Ascending aorta (tissue), 2 donors: ENCODE results near the gene TMEM178B. TPM values are rescaled to one million over a fixed set of nuclear protein-coding genes. Genes with fewer than 3 reads are reported as not detected.
A peak's percentile ranks its signal among the peaks of the same experiment; 100 is the strongest.
"Not testable (repeated sequence)": the region's sequence is repeated elsewhere in the genome, so short reads cannot be mapped to it uniquely, and the experiment has no call there.

ENCODE experiments used
- DNase-seq, 2 donors: peaks; one replicate each; pipeline ENCODE4 v3.0.0-alpha.2; 2019; ENCODE audit warnings: low spot score in 2 of 2
- H3K27ac ChIP-seq, 2 donors: fragments of 200-600 bp; sonication (generic); one replicate each; pipeline ENCODE4 v1.5.1; 2016 to 2017; ENCODE audit warnings: mild to moderate bottlenecking in 1 of 2
- H3K27me3 ChIP-seq: fragments of 200-600 bp; sonication (generic); one replicate; pipeline ENCODE4 v1.5.1; 2017
- H3K36me3 ChIP-seq, 2 donors: fragments of 200-600 bp; sonication (generic); one replicate each; pipeline ENCODE4 v1.5.1; 2016
- H3K4me1 ChIP-seq, 2 donors: fragments of 200-600 bp; sonication (generic); one replicate each; pipeline ENCODE4 v1.5.1; 2016 to 2017; ENCODE audit warnings: mild to moderate bottlenecking in 1 of 2
- H3K4me3 ChIP-seq, 2 donors: fragments of 200-600 bp; sonication (generic); one replicate each; pipeline ENCODE4 v1.5.1; 2016 to 2017; ENCODE audit warnings: mild to moderate bottlenecking in 1 of 2
- H3K9me3 ChIP-seq, 2 donors: fragments of 200-600 bp; sonication (generic); one replicate each; pipeline ENCODE4 v1.5.1; 2016
- intact Hi-C: fragments of 100-400 bp; cut with DNase I; formaldehyde crosslinking; loops from one replicate; pipeline ENCODE4 v1.15.1; 2023
- total RNA-seq: library from RNA; depleted of rRNA; stranded (reverse); fragments of >200 nt; gene quantifications from one replicate; pipeline ENCODE4 v1.1.0, GENCODE V29; 2016
- TF ChIP-seq, protein P1 (sequence below), 3 experiments: fragments of 200-600 bp in 2 of 3; fragments of 450-650 bp in 1 of 3; sonication (generic) in 2 of 3; IDR thresholded peaks; one replicate each; pipeline ENCODE4 v1.5.1; 2016 to 2019; ENCODE audit warnings: antibody characterized with exemption in 3 of 3, mild to moderate bottlenecking in 1 of 3, moderate library complexity in 1 of 3

TMEM178B gene
- total RNA-seq, 1 donor from 2014 or later = 1.9 TPM

DNA sequence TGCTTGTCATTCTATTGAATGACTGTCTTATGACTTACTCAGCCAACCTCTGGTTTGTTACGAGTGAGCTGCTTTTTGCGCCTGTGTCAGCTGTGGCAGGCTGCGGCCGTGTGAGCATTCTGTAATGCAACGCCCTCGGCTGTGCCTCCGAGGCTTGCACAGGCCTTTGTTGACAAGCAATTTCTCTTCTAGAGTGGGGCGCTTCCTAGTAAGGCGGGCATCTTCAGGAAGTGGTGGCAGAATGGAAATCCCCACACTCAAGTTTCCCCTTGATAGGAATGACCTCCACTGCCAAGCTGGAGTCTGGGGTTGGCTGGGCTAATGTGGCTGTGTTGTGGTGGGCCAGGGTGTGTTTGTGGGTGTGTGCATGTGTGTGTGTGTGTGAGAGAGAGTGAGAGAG is 20.2 kb upstream of the TMEM178B start:
- intact Hi-C loops = no loop called here
- H3K36me3 ChIP-seq = no peaks in the 10 kb centered on the region
- H3K27me3 ChIP-seq = no peaks in the 10 kb centered on the region
- H3K9me3 ChIP-seq = no peaks in the 10 kb centered on the region
- DNase-seq = no peak
- H3K27ac ChIP-seq = no peak overlapping the region
- TF ChIP-seq, protein P1, sequence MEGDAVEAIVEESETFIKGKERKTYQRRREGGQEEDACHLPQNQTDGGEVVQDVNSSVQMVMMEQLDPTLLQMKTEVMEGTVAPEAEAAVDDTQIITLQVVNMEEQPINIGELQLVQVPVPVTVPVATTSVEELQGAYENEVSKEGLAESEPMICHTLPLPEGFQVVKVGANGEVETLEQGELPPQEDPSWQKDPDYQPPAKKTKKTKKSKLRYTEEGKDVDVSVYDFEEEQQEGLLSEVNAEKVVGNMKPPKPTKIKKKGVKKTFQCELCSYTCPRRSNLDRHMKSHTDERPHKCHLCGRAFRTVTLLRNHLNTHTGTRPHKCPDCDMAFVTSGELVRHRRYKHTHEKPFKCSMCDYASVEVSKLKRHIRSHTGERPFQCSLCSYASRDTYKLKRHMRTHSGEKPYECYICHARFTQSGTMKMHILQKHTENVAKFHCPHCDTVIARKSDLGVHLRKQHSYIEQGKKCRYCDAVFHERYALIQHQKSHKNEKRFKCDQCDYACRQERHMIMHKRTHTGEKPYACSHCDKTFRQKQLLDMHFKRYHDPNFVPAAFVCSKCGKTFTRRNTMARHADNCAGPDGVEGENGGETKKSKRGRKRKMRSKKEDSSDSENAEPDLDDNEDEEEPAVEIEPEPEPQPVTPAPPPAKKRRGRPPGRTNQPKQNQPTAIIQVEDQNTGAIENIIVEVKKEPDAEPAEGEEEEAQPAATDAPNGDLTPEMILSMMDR (IDR thresholded peaks at IDR 0.05) = no peak
- no peak overlapping the region for H3K4me3 ChIP-seq
- H3K4me1 ChIP-seq = no peaks in the 10 kb centered on the region

DNA sequence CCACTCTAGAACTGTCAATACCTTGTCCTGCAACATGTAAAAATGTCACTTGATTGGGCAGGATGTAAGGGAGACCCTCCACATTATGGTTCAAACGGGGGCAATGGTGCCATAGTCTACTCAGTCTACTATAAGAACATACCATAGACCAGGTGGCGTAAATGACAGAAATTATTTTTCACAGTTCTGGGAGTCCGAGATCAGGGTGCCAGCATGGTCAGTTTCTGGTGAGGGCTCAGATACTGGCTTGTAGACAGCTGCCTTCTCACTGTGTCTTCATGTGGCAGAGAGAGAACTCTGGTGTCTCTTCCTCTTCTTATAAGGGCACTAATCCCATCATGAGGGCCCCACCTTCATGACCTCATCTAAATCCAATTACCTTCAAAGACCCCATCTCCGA is 18.7 kb upstream of the TMEM178B start:
- TF ChIP-seq, protein P1 (IDR thresholded peaks at IDR 0.05) = no peak
- no peaks in the 10 kb centered on the region for H3K4me1 ChIP-seq
- H3K27me3 ChIP-seq = no peaks in the 10 kb centered on the region
- DNase-seq = no peak
- H3K9me3 ChIP-seq = no peaks in the 10 kb centered on the region
- intact Hi-C loops = no loop called here
- H3K27ac ChIP-seq = no peak overlapping the region
- no peak overlapping the region for H3K4me3 ChIP-seq
- H3K36me3 ChIP-seq = no peaks in the 10 kb centered on the region

DNA sequence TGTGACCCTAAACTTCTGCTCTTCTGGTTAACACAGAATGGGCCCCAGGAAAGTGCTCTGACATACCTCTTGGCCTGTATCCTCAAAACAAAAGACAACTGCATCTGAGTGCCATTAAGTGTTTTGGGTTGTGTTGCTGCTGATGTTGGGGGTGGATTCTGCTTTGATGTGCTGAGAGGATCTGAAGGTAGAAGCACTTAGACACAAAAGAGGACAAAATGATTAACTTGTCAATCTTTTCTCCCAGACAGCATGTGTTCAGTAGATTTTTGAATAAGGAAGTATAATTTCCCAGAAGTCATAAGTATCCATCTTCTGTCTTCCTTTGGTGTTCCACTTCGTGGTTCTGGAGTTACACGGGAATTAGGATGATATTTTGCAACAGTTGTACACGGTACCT is 16.1 kb upstream of the TMEM178B start:
- TF ChIP-seq, protein P1 (IDR thresholded peaks at IDR 0.05) = no peak

DNA sequence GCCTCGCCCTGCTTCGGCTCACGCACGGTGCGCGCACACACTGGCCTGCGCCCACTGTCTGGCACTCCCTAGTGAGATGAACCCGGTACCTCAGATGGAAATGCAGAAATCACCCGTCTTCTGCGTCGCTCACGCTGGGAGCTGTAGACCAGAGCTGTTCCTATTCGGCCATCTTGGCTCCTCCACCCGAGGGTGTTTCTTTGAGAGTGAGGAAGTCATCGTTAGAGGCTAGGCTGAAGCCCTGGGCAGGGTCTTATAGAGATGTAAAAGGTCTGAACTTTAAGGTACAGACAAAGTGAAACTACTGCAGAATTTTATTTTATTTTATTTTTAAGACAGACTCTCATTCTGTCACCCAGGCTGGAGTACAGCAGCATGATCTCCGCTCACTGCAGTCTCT is 6.0 kb upstream of the TMEM178B start:
- intact Hi-C loops, H3K9me3 ChIP-seq, H3K4me3 ChIP-seq, H3K27me3 ChIP-seq, H3K36me3 ChIP-seq, DNase-seq, H3K27ac ChIP-seq, H3K4me1 ChIP-seq: not testable (repeated sequence)

More for the DNA sequence above, 16.1 kb upstream of the TMEM178B start:
- no peaks in the 10 kb centered on the region for H3K27me3 ChIP-seq
- H3K4me1 ChIP-seq = no peaks in the 10 kb centered on the region
- H3K4me3 ChIP-seq = no peak overlapping the region
- H3K27ac ChIP-seq = no peak overlapping the region
- no peak for DNase-seq
- no peaks in the 10 kb centered on the region for H3K9me3 ChIP-seq
- intact Hi-C loops = no loop called here
- H3K36me3 ChIP-seq = no peaks in the 10 kb centered on the region

DNA sequence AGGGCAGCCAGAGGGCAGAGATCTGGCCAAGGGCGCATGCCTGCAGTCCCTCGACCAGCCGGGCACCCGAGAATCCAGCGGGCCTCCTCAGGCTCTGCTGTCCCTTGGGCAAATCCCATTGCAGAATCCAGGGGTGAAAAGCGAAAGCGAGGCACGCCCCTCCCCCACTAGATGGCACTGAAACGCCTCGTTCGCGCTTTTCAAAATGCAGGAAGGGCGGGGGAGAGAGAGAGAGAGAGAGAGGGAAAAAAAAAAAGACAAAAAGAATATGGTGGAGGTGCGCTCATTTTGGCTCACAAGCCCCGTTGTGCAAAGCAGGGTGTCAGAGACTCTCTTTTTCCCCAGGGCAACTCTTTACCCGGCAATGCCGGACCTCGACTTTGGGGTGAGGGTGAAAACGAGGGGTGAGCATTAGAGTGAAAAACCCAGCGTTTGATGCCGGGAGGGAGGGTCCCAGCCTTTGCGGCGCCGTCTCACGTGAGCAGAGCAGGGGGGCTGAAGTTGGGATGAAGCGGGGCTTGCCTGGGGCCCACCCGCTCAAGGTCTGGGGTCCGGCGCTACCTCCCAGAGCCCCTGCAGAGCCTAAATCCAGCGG is 2.5 kb upstream of the TMEM178B start:
- intact Hi-C loops = no loop called here
- H3K4me1 ChIP-seq = peaks cover 3 to 10% of the 10 kb centered on the region in 2 donors
- TF ChIP-seq, protein P1 (IDR thresholded peaks at IDR 0.05) = no peak
- no peaks in the 10 kb centered on the region for H3K9me3 ChIP-seq
- H3K27me3 ChIP-seq = peaks cover 7% of the 10 kb centered on the region
- H3K27ac ChIP-seq = no peak overlapping the region
- no peaks in the 10 kb centered on the region for H3K36me3 ChIP-seq
- peak overlapping the region; percentile 46 to 65 for H3K4me3 ChIP-seq
- DNase-seq = no peak

DNA sequence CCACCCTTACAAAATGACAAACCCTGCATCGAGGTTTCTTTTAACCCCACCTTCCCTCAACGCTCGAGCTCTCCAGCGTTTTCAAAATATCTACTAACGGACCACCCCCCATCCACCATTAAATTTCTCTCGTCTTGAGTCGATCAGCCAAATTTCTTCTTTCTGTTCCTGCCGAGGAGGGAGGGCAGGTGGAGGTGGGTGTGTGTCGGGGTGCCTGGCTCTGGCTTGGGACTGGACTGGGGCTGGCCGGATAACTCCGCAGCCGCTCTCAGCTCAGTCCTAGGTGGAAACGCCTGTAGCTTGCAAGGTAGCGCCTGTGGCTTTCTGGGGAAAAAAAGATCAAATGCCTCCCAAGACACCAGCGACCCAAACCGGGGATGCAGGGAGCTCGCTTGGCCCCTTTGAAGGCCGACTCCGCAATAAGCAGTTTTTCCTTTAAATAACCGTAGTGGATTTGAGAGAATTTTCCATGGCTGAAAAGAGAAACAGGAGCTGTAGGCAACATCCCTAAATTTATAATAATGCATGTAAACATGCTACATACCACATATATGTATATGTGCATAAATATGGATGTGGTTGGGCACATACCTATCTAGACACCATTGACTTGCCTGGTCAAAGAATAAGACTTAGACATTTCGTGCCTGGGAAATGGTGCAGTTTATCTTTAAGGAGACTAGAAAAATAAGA is 1.9 kb upstream of the TMEM178B start:
- no peak for DNase-seq
- Histone ChIP-seq H3K4me1 (peaks cover 3 to 10% of the 10 kb centered on the region in 2 donors), H3K27me3 (peaks cover 7% of the 10 kb centered on the region), H3K36me3 (no peaks in the 10 kb centered on the region), H3K27ac (no peak overlapping the region), H3K4me3 (peak overlapping the region; percentile 46 to 65), H3K9me3 (no peaks in the 10 kb centered on the region)
- intact Hi-C loops = no loop called here
- TF ChIP-seq, protein P1 (IDR thresholded peaks at IDR 0.05) = no peak
